H9 (cell line): ENCODE measurements around the gene ERC2. TPM values are rescaled to one million over a fixed set of nuclear protein-coding genes. Genes with fewer than 3 reads are reported as not detected.

ENCODE experiments used
- DNase-seq: peaks from one replicate; pipeline ENCODE4 v3.0.0-alpha.2; 2017
- H2AFZ ChIP-seq: one replicate; pipeline ENCODE4 v1.6.1; 2013; ENCODE audit warnings: mild to moderate bottlenecking, low read length, control low read depth, moderate library complexity
- H2AK5ac ChIP-seq: 2 replicates; pipeline ENCODE4 v1.6.1; 2013; ENCODE audit warnings: low read length, control low read depth, mixed read lengths; ENCODE audit not compliant: insufficient read length
- H2BK120ac ChIP-seq: one replicate; pipeline ENCODE4 v1.6.1; 2013; ENCODE audit warnings: low read depth, mild to moderate bottlenecking, low read length, control low read depth, inconsistent platforms; ENCODE audit not compliant: poor library complexity, severe bottlenecking
- H2BK12ac ChIP-seq: 2 replicates; pipeline ENCODE4 v1.6.1; 2013; ENCODE audit warnings: low read length, control low read depth, mixed read lengths, low read depth; ENCODE audit not compliant: insufficient read length
- H2BK15ac ChIP-seq: 2 replicates; pipeline ENCODE4 v1.6.1; 2013; ENCODE audit warnings: low read depth, low read length, control low read depth
- H2BK20ac ChIP-seq: one replicate; pipeline ENCODE4 v1.6.1; 2013; ENCODE audit warnings: low read depth, mild to moderate bottlenecking, low read length, control low read depth, inconsistent platforms; ENCODE audit not compliant: poor library complexity, severe bottlenecking
- H2BK5ac ChIP-seq: 2 replicates; pipeline ENCODE4 v1.6.1; 2013; ENCODE audit warnings: low read length, control low read depth, mixed read lengths; ENCODE audit not compliant: insufficient read length
- H3K14ac ChIP-seq: 2 replicates; pipeline ENCODE4 v1.6.1; 2013; ENCODE audit warnings: low read length, control low read depth; ENCODE audit not compliant: insufficient read depth
- H3K18ac ChIP-seq: 2 replicates; pipeline ENCODE4 v1.6.1; 2013; ENCODE audit warnings: low read depth, mild to moderate bottlenecking, mixed read lengths, low read length, control low read depth; ENCODE audit not compliant: insufficient read length
- H3K23ac ChIP-seq: 2 replicates; pipeline ENCODE4 v1.6.1; 2013; ENCODE audit warnings: low read length, control low read depth, mixed read lengths, low read depth; ENCODE audit not compliant: insufficient read length
- H3K23me2 ChIP-seq: 2 replicates; pipeline ENCODE4 v1.6.1; 2013; ENCODE audit warnings: low read depth, mild to moderate bottlenecking, mixed read lengths, low read length, control low read depth; ENCODE audit not compliant: insufficient read length, poor library complexity, severe bottlenecking
- H3K27ac ChIP-seq: 2 replicates; pipeline ENCODE4 v1.5.1; 2013; ENCODE audit warnings: low read length, control low read depth, mixed read lengths, low read depth; ENCODE audit not compliant: insufficient read length
- H3K27me3 ChIP-seq: 2 replicates; pipeline ENCODE4 v1.6.1; 2013; ENCODE audit warnings: low read length, control low read depth, inconsistent platforms; ENCODE audit not compliant: insufficient read depth
- H3K4ac ChIP-seq: 2 replicates; pipeline ENCODE4 v1.6.1; 2013; ENCODE audit warnings: low read depth, mild to moderate bottlenecking, control low read depth, inconsistent platforms, low read length, moderate library complexity
- H3K4me1 ChIP-seq: 2 replicates; pipeline ENCODE4 v1.6.1; 2013; ENCODE audit warnings: low read length, control low read depth, inconsistent platforms; ENCODE audit not compliant: insufficient read depth
- H3K4me2 ChIP-seq: 2 replicates; pipeline ENCODE4 v1.6.1; 2013; ENCODE audit warnings: low read length, control low read depth, mixed read lengths; ENCODE audit not compliant: insufficient read length, insufficient read depth
- H3K56ac ChIP-seq: 2 replicates; pipeline ENCODE4 v1.6.1; 2013; ENCODE audit warnings: low read depth, mild to moderate bottlenecking, mixed read lengths, low read length, control low read depth; ENCODE audit not compliant: insufficient read length
- H3K79me1 ChIP-seq: 2 replicates; pipeline ENCODE4 v1.6.1; 2013; ENCODE audit warnings: low read depth, mild to moderate bottlenecking, moderate library complexity, low read length, control low read depth, inconsistent platforms; ENCODE audit not compliant: insufficient read depth, poor library complexity, severe bottlenecking
- H3K79me2 ChIP-seq: 2 replicates; pipeline ENCODE4 v1.6.1; 2013; ENCODE audit warnings: low read length, control low read depth, inconsistent platforms; ENCODE audit not compliant: insufficient read depth
- H3K9ac ChIP-seq: 2 replicates; pipeline ENCODE4 v1.6.1; 2013; ENCODE audit warnings: low read length, control low read depth, mixed read lengths; ENCODE audit not compliant: insufficient read length; ENCODE audit errors: extremely low read depth
- H3K9me3 ChIP-seq: one replicate; pipeline ENCODE4 v1.6.1; 2013; ENCODE audit warnings: low read depth, low read length, inconsistent platforms; ENCODE audit not compliant: control insufficient read depth
- H3T11ph ChIP-seq: one replicate; pipeline ENCODE4 v1.6.1; 2013; ENCODE audit warnings: mild to moderate bottlenecking, low read length, control low read depth, inconsistent platforms
- H4K20me1 ChIP-seq: one replicate; pipeline ENCODE4 v1.6.1; 2013; ENCODE audit not compliant: control insufficient read depth, insufficient read length, insufficient read depth
- H4K5ac ChIP-seq: 2 replicates; pipeline ENCODE4 v1.6.1; 2013; ENCODE audit warnings: low read depth, mild to moderate bottlenecking, mixed read lengths, low read length, control low read depth; ENCODE audit not compliant: insufficient read length
- H4K8ac ChIP-seq: replicated peaks from 2 replicates; pipeline ENCODE4 v1.6.1; 2013; ENCODE audit warnings: low read length, control low read depth, mixed read lengths, low read depth; ENCODE audit not compliant: insufficient read length
- H4K91ac ChIP-seq: 2 replicates; pipeline ENCODE4 v1.6.1; 2013; ENCODE audit warnings: low read depth, mild to moderate bottlenecking, moderate library complexity, mixed read lengths, low read length, control low read depth; ENCODE audit not compliant: insufficient read length
- H3K27ac Mint-ChIP-seq, 3 experiments: 2 replicates in 2 of 3; 3 replicates in 1 of 3; pipeline ENCODE4 v1.8.0; 2020 to 2021; ENCODE audit warnings: mixed read lengths in 3 of 3, mild to moderate bottlenecking in 1 of 3, moderate library complexity in 1 of 3
- H3K27me3 Mint-ChIP-seq: 2 replicates; pipeline ENCODE4 v1.8.0; 2021; ENCODE audit warnings: low read depth, mild to moderate bottlenecking, moderate library complexity, mixed read lengths
- H3K36me3 Mint-ChIP-seq, 3 experiments: 2 replicates in 2 of 3; 3 replicates in 1 of 3; pipeline ENCODE4 v1.8.0; 2020 to 2021; ENCODE audit warnings: low read depth in 3 of 3, mixed read lengths in 3 of 3; ENCODE audit not compliant: insufficient read depth in 1 of 3
- H3K4me1 Mint-ChIP-seq, 2 experiments: 2 replicates each; pipeline ENCODE4 v1.8.0; 2020; ENCODE audit warnings: mixed read lengths in 2 of 2
- H3K4me3 Mint-ChIP-seq, 2 experiments: 2 replicates in 1 of 2; 3 replicates in 1 of 2; pipeline ENCODE4 v1.8.0; 2020 to 2021; ENCODE audit warnings: mild to moderate bottlenecking in 2 of 2, mixed read lengths in 2 of 2, moderate library complexity in 1 of 2
- H3K9me3 Mint-ChIP-seq, 2 experiments: 2 replicates in 1 of 2; 3 replicates in 1 of 2; pipeline ENCODE4 v1.8.0; 2020; ENCODE audit warnings: mild to moderate bottlenecking in 2 of 2, mixed read lengths in 2 of 2, moderate library complexity in 1 of 2
- WGBS: extraction: QIAGEN DNeasy Blood & Tissue Kit; methylation state at CpG from one replicate; pipeline ENCODE4 v1.1.7; 2013; ENCODE audit warnings: missing lambda C conversion rate, low lambda C conversion rate, mixed read lengths; ENCODE audit not compliant: insufficient read length; ENCODE audit errors: extremely low coverage; 5-methylcytosine and 5-hydroxymethylcytosine counted together
- total RNA-seq: library from RNA; stranded (reverse); gene quantifications from 2 replicates; pipeline ENCODE4 v1.2.1, GENCODE V29; 2021
- TF ChIP-seq, protein P1 (sequence below): fragments of 200-600 bp; sonication (generic); conservative IDR thresholded peaks from 3 replicates; pipeline ENCODE4 v1.8.0; 2021; ENCODE audit warnings: antibody characterized with exemption, mild to moderate bottlenecking

The ERC2 gene
- total RNA-seq, 1 experiment from 2014 or later = 15.4 TPM

DNA sequence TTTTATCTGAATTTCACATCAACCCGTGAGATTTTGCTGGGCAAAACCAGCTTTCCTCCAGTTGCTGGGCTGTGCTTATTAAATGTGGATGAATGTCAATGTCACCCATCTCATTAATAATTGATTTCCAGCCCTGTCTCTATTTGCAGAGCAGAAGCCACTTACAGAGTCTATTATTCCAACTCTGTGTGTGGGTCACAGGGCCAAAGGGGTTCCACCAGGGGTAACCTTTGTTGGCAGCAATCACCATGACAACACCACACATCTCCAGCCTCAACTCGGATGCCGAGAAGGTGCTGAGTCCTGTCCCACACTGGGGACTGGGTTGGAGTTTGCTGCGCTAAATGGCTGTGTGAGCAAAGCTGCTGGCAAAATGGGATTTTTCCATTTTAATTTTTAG, 930.1 kb downstream of the ERC2 start:
- peaks cover 11% of the 10 kb centered on the region for H3K4me1 ChIP-seq
- TF ChIP-seq, protein P1, sequence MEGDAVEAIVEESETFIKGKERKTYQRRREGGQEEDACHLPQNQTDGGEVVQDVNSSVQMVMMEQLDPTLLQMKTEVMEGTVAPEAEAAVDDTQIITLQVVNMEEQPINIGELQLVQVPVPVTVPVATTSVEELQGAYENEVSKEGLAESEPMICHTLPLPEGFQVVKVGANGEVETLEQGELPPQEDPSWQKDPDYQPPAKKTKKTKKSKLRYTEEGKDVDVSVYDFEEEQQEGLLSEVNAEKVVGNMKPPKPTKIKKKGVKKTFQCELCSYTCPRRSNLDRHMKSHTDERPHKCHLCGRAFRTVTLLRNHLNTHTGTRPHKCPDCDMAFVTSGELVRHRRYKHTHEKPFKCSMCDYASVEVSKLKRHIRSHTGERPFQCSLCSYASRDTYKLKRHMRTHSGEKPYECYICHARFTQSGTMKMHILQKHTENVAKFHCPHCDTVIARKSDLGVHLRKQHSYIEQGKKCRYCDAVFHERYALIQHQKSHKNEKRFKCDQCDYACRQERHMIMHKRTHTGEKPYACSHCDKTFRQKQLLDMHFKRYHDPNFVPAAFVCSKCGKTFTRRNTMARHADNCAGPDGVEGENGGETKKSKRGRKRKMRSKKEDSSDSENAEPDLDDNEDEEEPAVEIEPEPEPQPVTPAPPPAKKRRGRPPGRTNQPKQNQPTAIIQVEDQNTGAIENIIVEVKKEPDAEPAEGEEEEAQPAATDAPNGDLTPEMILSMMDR = no peak
- no peaks in the 10 kb centered on the region for H3K9me3 Mint-ChIP-seq
- no peak overlapping the region for H3T11ph ChIP-seq
- H3K56ac ChIP-seq = no peak overlapping the region
- H3K9ac ChIP-seq = no peak overlapping the region
- no peak overlapping the region for H3K27ac Mint-ChIP-seq
- DNase-seq = no peak
- H4K8ac ChIP-seq = no peak overlapping the region
- no peaks in the 10 kb centered on the region for H4K20me1 ChIP-seq
- H2BK120ac ChIP-seq = no peak overlapping the region
- no peak overlapping the region for H2AK5ac ChIP-seq
- H4K5ac ChIP-seq = no peak overlapping the region
- no peak overlapping the region for H2BK5ac ChIP-seq
- H3K27ac ChIP-seq = no peak overlapping the region
- H3K4me1 Mint-ChIP-seq = peaks cover 41 to 44% of the 10 kb centered on the region in 2 experiments
- peaks cover 6% of the 10 kb centered on the region; the same call in 1 of the 2 replicates for H3K27me3 Mint-ChIP-seq
- no peak overlapping the region for H3K4me3 Mint-ChIP-seq
- H3K23me2 ChIP-seq = no peaks in the 10 kb centered on the region
- H3K9me3 ChIP-seq = no peaks in the 10 kb centered on the region
- H3K27me3 ChIP-seq = no peaks in the 10 kb centered on the region
- H3K14ac ChIP-seq = no peak overlapping the region
- peaks cover 0 to 2% (median 0%) of the 10 kb centered on the region in 3 experiments; a peak in 1 of 7 replicates for H3K36me3 Mint-ChIP-seq
- H4K91ac ChIP-seq = no peak overlapping the region
- no peak overlapping the region for H3K23ac ChIP-seq
- H3K4ac ChIP-seq = no peak overlapping the region
- WGBS = no CpG with 5 or more reads among the region's 4 CpGs
- H2AFZ ChIP-seq = no peak overlapping the region
- no peak overlapping the region for H2BK12ac ChIP-seq
- H2BK20ac ChIP-seq = no peak overlapping the region
- H2BK15ac ChIP-seq = no peak overlapping the region
- H3K79me1 ChIP-seq = no peaks in the 10 kb centered on the region
- H3K4me2 ChIP-seq = no peak overlapping the region
- H3K18ac ChIP-seq = no peak overlapping the region
- peaks cover 2% of the 10 kb centered on the region; the same call in 1 of the 2 replicates for H3K79me2 ChIP-seq
